GM12878 (cell line): ENCODE results near the gene RPGRIP1L. TPM values are rescaled to one million over a fixed set of nuclear protein-coding genes. Genes with fewer than 3 reads are reported as not detected.

Source experiments
- ATAC-seq: fragments of 200-7000 bp; cut with Tn5 transposase; 3 replicates; pipeline ENCODE4 v1.9.1; 2020; ENCODE audit warnings: mild to moderate bottlenecking, moderate library complexity
- BruUV-seq: library from RNA; stranded (reverse); fragments of 400-500 nt; replicated peaks from 2 replicates; lab custom pipeline; 2021; lab: Mats Ljungman, UMichigan
- CTCF ChIA-PET: fragments of 300-600 bp; sonication (Branson Sonifier 250); formaldehyde crosslinking; extraction: SDS; loops from one replicate; lab custom pipeline; 2021; ENCODE audit warnings: inconsistent platforms; lab: Yijun Ruan, JAX
- POLR2A ChIA-PET: fragments of 350-600 bp; formaldehyde crosslinking; extraction: SDS; loops from one replicate; lab custom pipeline; 2021; ENCODE audit warnings: inconsistent platforms; lab: Charles Lee
- RAD21 ChIA-PET: fragments of 300-600 bp; sonication (Branson Sonifier 250); formaldehyde crosslinking; loops from one replicate; lab custom pipeline; 2023; ENCODE audit warnings: antibody characterized with exemption; ENCODE audit not compliant: unreplicated experiment; lab: Charles Lee
- SMC1A ChIA-PET: fragments of 300-600 bp; sonication (Branson Sonifier 250); formaldehyde crosslinking; loops from one replicate; lab custom pipeline; 2023; ENCODE audit not compliant: unreplicated experiment, uncharacterized antibody; lab: Charles Lee
- DNase-seq: peaks from one replicate; pipeline ENCODE4 v3.0.0-alpha.2; 2011; ENCODE audit warnings: low read depth, low spot score
- FAIRE-seq: peaks from 3 replicates; lab custom pipeline; 2011; peaks lifted over from hg19 to GRCh38; lab: Jason Lieb, UNC
- H2AFZ ChIP-seq: 2 replicates; pipeline ENCODE4 v1.6.0; 2011; ENCODE audit warnings: low read depth, low read length, control low read depth; ENCODE audit not compliant: control insufficient read depth
- H3K27ac ChIP-seq: 2 replicates; pipeline ENCODE4 v1.5.1; 2011; ENCODE audit warnings: control low read depth; ENCODE audit not compliant: control insufficient read depth, insufficient read depth
- H3K27me3 ChIP-seq, 2 experiments: replicated peaks in 1 of 2; 2 replicates each; pipeline versions ENCODE4 v1.6.0 to v1.6.1; 2011; ENCODE audit warnings: low read length in 1 of 2; ENCODE audit not compliant: control insufficient read depth in 2 of 2, insufficient read depth in 2 of 2
- H3K36me3 ChIP-seq, 2 experiments: 2 replicates each; pipeline ENCODE4 v1.5.1; 2011; ENCODE audit warnings: low read length in 1 of 2; ENCODE audit not compliant: control insufficient read depth in 2 of 2, insufficient read depth in 2 of 2
- H3K4me1 ChIP-seq: 2 replicates; pipeline ENCODE4 v1.6.1; 2011; ENCODE audit warnings: mild to moderate bottlenecking, low read length, moderate library complexity, mixed read lengths; ENCODE audit not compliant: control insufficient read depth, insufficient read depth
- H3K4me2 ChIP-seq: 2 replicates; pipeline ENCODE4 v1.6.0; 2011; ENCODE audit warnings: control low read depth; ENCODE audit not compliant: control insufficient read depth, insufficient read depth
- H3K4me3 ChIP-seq: fragments of 200-600 bp; sonication (generic); 2 replicates; pipeline ENCODE4 v1.5.1; 2016
- H3K79me2 ChIP-seq: 2 replicates; pipeline ENCODE4 v1.6.0; 2011; ENCODE audit warnings: low read length; ENCODE audit not compliant: control insufficient read depth, insufficient read depth
- H3K9ac ChIP-seq: 2 replicates; pipeline ENCODE4 v1.8.0; 2011; ENCODE audit warnings: low read length, control low read depth, mixed read lengths; ENCODE audit not compliant: control insufficient read depth, insufficient read depth
- H3K9me3 ChIP-seq: replicated peaks from 3 replicates; pipeline ENCODE4 v1.5.1; 2011; ENCODE audit warnings: mild to moderate bottlenecking, low read length; ENCODE audit not compliant: control insufficient read depth, insufficient read depth
- H4K20me1 ChIP-seq: 2 replicates; pipeline ENCODE4 v1.6.0; 2011; ENCODE audit not compliant: control insufficient read depth, insufficient read depth
- BACH1 ChIP-seq: fragments of 450-650 bp; IDR thresholded peaks from 2 replicates; pipeline ENCODE4 v1.6.1; 2017; ENCODE audit warnings: mild to moderate bottlenecking, borderline replicate concordance
- BCL11A ChIP-seq: IDR thresholded peaks from 2 replicates; pipeline ENCODE4 v1.6.1; 2011; ENCODE audit warnings: low read depth, low read length
- EP300 ChIP-seq, 2 experiments: fragments of 150-350 bp in 1 of 2; IDR thresholded peaks; 2 replicates each; pipeline ENCODE4 v1.6.1; 2011 to 2012; ENCODE audit warnings: low read depth in 2 of 2, low read length in 2 of 2, borderline replicate concordance in 1 of 2, improper control_type of control experiment in 1 of 2, inconsistent platforms in 1 of 2; ENCODE audit not compliant: control insufficient read depth in 1 of 2
- EZH2 ChIP-seq: IDR thresholded peaks from 2 replicates; pipeline ENCODE4 v1.6.1; 2012; ENCODE audit warnings: low read depth, mild to moderate bottlenecking, control low read depth, inconsistent platforms, low read length, borderline replicate concordance; ENCODE audit not compliant: control insufficient read depth
- LARP7 ChIP-seq: fragments of 450-650 bp; IDR thresholded peaks from 2 replicates; pipeline ENCODE4 v1.6.1; 2017; ENCODE audit warnings: mild to moderate bottlenecking
- MYC ChIP-seq: IDR thresholded peaks from 2 replicates; pipeline ENCODE4 v1.6.1; 2011; ENCODE audit warnings: mild to moderate bottlenecking, low read length, moderate library complexity, inconsistent platforms; ENCODE audit not compliant: insufficient read depth, insufficient replicate concordance, insufficient read length, severe bottlenecking
- POLR2AphosphoS2 ChIP-seq: IDR thresholded peaks from 2 replicates; pipeline ENCODE4 v1.6.1; 2011; ENCODE audit warnings: low read depth, mild to moderate bottlenecking, low read length, improper control_type of control experiment, moderate library complexity
- SMARCA5 ChIP-seq: fragments of 450-650 bp; IDR thresholded peaks from 2 replicates; pipeline ENCODE4 v1.6.1; 2017; ENCODE audit warnings: mild to moderate bottlenecking
- SUPT20H ChIP-seq: IDR thresholded peaks from 2 replicates; pipeline ENCODE4 v1.6.1; 2011; ENCODE audit warnings: low read depth, mild to moderate bottlenecking, low read length, moderate library complexity, borderline replicate concordance; ENCODE audit not compliant: control insufficient read depth
- TCF3 ChIP-seq: IDR thresholded peaks from 2 replicates; pipeline ENCODE4 v1.6.1; 2012; ENCODE audit warnings: low read depth, mild to moderate bottlenecking, low read length, borderline replicate concordance; ENCODE audit not compliant: insufficient read depth
- WRNIP1 ChIP-seq: IDR thresholded peaks from 2 replicates; pipeline ENCODE4 v1.6.1; 2011; ENCODE audit warnings: low read depth, low read length, improper control_type of control experiment, borderline replicate concordance
- WGBS: methylation state at CpG from one replicate; pipeline ENCODE4 v1.1.6; 2016; ENCODE audit warnings: low lambda C conversion rate; ENCODE audit not compliant: insufficient replicate concordance, insufficient coverage; ENCODE audit errors: missing lambda C conversion rate; 5-methylcytosine and 5-hydroxymethylcytosine counted together
- in situ Hi-C: fragments of 300-500 bp; cut with MboI; formaldehyde crosslinking; loops from 9 replicates; pipeline ENCODE4 v1.14.3; 2018; ENCODE audit warnings: mixed read lengths
- intact Hi-C: fragments of 100-400 bp; cut with micrococcal nuclease; formaldehyde crosslinking; loops from one replicate; pipeline ENCODE4 v1.14.2; 2022; ENCODE audit not compliant: unreplicated experiment
- polyA plus RNA-seq, 11 experiments: library from polyadenylated mRNA; depleted of rRNA in 4 of 11; unstranded in 6 of 11; stranded (reverse) in 5 of 11; fragments of >200 nt; fragmentation: Nextera tagmentation in 4 of 11; fragmentation: Illumina TruSeq in 1 of 11; extraction: Ambion mirVana in 4 of 11; extraction: Trizol in 1 of 11; gene quantifications; 1 replicate in 1 of 11; 2 replicates in 10 of 11; pipeline versions ENCODE4 v1.2.1 to v1.2.3, GENCODE V29; 2011 to 2016; ENCODE audit warnings: inconsistent platforms in 2 of 11, missing spikeins in 2 of 11, low read depth in 1 of 11
- total RNA-seq, 4 experiments: library from RNA; depleted of rRNA in 3 of 4; stranded (reverse); fragments of >200 nt in 3 of 4; fragmentation: Illumina TruSeq in 1 of 4; extraction: Trizol in 1 of 4; gene quantifications; 2 replicates each; pipeline versions ENCODE4 v1.2.1 to v1.2.3, GENCODE V29; 2013 to 2021
- TF ChIP-seq, protein P1 (sequence below): fragments of 450-650 bp; IDR thresholded peaks from 2 replicates; pipeline ENCODE4 v1.6.1; 2017; ENCODE audit warnings: mild to moderate bottlenecking
- TF ChIP-seq, protein P2 (sequence below): IDR thresholded peaks from 2 replicates; pipeline ENCODE4 v1.6.1; 2012; ENCODE audit warnings: low read depth, low read length, improper control_type of control experiment
- TF ChIP-seq, protein P3 (sequence below): IDR thresholded peaks from 2 replicates; pipeline ENCODE4 v1.6.1; 2011; ENCODE audit warnings: low read depth, mild to moderate bottlenecking, low read length, moderate library complexity, borderline replicate concordance; ENCODE audit errors: extremely low read depth

RPGRIP1L gene
- total and polyA plus RNA-seq, 10 of the 15 experiments (the other 5 are each of a cell fraction or from before 2014, with no cell fraction given), result 3.5 to 9.6 (median 4.4) TPM

DNA sequence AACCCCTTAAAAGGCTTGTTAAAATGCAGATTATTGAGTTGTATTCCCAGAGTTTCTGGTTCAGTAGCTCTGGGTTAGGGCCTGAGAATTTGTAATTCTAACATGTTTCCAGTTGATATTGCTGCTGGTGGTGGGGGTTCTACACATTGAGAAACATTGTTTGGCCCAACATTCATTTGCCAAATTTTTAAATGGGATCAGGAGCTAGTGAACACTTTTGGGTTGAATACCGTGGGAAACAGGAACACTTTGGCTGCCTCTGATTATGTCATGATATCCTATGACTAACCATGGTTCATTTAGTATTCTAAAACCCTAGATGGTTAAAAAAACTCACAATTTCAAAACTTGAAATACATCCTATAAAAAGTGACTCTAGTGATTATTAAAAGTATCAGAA is 89.3 kb downstream of the RPGRIP1L start (continued):
- TF ChIP-seq, protein P1, sequence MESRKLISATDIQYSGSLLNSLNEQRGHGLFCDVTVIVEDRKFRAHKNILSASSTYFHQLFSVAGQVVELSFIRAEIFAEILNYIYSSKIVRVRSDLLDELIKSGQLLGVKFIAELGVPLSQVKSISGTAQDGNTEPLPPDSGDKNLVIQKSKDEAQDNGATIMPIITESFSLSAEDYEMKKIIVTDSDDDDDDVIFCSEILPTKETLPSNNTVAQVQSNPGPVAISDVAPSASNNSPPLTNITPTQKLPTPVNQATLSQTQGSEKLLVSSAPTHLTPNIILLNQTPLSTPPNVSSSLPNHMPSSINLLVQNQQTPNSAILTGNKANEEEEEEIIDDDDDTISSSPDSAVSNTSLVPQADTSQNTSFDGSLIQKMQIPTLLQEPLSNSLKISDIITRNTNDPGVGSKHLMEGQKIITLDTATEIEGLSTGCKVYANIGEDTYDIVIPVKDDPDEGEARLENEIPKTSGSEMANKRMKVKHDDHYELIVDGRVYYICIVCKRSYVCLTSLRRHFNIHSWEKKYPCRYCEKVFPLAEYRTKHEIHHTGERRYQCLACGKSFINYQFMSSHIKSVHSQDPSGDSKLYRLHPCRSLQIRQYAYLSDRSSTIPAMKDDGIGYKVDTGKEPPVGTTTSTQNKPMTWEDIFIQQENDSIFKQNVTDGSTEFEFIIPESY, result no peak
- TF ChIP-seq, protein P2, sequence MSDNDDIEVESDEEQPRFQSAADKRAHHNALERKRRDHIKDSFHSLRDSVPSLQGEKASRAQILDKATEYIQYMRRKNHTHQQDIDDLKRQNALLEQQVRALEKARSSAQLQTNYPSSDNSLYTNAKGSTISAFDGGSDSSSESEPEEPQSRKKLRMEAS, result no peak

DNA sequence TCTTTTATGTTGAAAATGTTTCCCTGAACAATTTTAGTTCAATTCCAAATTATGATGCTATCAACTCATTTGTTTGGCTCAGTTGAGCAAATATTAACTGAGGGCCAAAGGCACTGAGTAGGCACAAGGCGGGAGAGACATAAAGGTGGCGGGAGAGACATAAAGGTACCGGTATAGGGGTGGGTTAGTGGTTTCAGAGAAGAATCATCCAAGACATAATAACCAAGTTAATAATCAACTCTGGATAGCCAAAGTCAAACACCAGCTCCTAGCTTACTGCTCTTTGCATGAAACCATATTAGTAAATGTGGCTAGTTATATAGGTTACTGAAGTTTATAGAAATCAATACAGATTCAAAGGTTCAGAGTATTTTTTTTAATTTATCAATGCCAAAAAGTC is 91.7 kb downstream of the RPGRIP1L start:
- Histone ChIP-seq H3K4me2 (no peak overlapping the region), H3K27me3 (no peaks in the 10 kb centered on the region), H3K9me3 (no peaks in the 10 kb centered on the region), H3K79me2 (no peaks in the 10 kb centered on the region), H3K27ac (no peak overlapping the region), H3K4me3 (no peak overlapping the region), H2AFZ (no peak overlapping the region), H3K4me1 (no peaks in the 10 kb centered on the region), H3K36me3 (no peaks in the 10 kb centered on the region), H4K20me1 (no peaks in the 10 kb centered on the region), H3K9ac (no peak overlapping the region)
- no TSS peak for BruUV-seq
- ChIA-PET SMC1A (interaction anchor here (0.6 kb wide), 1 partner anchor 1936 kb away, joined by 3 read pairs; no protein-coding TSS in a partner anchor), RAD21 (no interaction called here), POLR2A (no interaction called here), CTCF (no interaction called here)
- FAIRE-seq (no peak), ATAC-seq (no peak), DNase-seq (no peak)
- WGBS, result 93% methylated on average over 3 of the region's 3 CpGs
- TF ChIP-seq BCL11A (no peak), TCF3 (no peak), SMARCA5 (no peak), WRNIP1 (no peak), EP300 (IDR thresholded peaks at IDR 0.05; ENCODE audit: borderline replicate concordance in 1 of 2, control insufficient read depth in 1 of 2, low read depth in 2 of 2, low read length in 2 of 2) (no peak), LARP7 (no peak), EZH2 (no peak), SUPT20H (no peak), POLR2AphosphoS2 (no peak), BACH1 (no peak), MYC (no peak)
- TF ChIP-seq, protein P3, sequence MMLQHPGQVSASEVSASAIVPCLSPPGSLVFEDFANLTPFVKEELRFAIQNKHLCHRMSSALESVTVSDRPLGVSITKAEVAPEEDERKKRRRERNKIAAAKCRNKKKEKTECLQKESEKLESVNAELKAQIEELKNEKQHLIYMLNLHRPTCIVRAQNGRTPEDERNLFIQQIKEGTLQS, result no peak
- in situ Hi-C loops, result no loop called here
- intact Hi-C loops, result no loop called here
